Adrenal gland (tissue), 12 donors: Measurements from ENCODE around the gene IQCF5. TPM values are rescaled to one million over a fixed set of nuclear protein-coding genes. Genes with fewer than 3 reads are reported as not detected.

Experiments used
- DNase-seq, 7 donors: peaks; one replicate each; pipeline ENCODE4 v3.0.0-alpha.2; 2019 to 2020
- H3K27ac ChIP-seq, 5 donors: fragments of 200-600 bp; sonication (generic) in 4 of 5; 1 replicate in 3 of 5; 2 replicates in 2 of 5; pipeline versions ENCODE4 v1.5.1 to v1.8.0; 2016 to 2020; ENCODE audit warnings: mild to moderate bottlenecking in 1 of 5
- H3K27me3 ChIP-seq: fragments of 200-600 bp; 2 replicates; pipeline ENCODE4 v1.8.0; 2021
- H3K36me3 ChIP-seq, 2 donors: fragments of 200-600 bp; replicated peaks in 1 of 2; 1 replicate in 1 of 2; 2 replicates in 1 of 2; pipeline versions ENCODE4 v1.5.1 to v1.8.0; 2018 to 2022
- H3K4me1 ChIP-seq, 2 donors: fragments of 200-600 bp; replicated peaks in 1 of 2; 1 replicate in 1 of 2; 2 replicates in 1 of 2; pipeline versions ENCODE4 v1.5.1 to v1.8.0; 2018 to 2021
- H3K4me3 ChIP-seq, 4 donors: fragments of 200-600 bp; sonication (generic) in 3 of 4; one replicate each; pipeline ENCODE4 v1.5.1; 2016 to 2018
- H3K9me3 ChIP-seq, 3 donors: fragments of 200-600 bp; sonication (generic) in 1 of 3; replicated peaks in 1 of 3; 1 replicate in 2 of 3; 2 replicates in 1 of 3; pipeline versions ENCODE4 v1.5.1 to v1.8.0; 2016 to 2021
- CTCF ChIP-seq, 6 experiments: fragments of 450-650 bp in 4 of 6; fragments of 200-600 bp in 2 of 6; sonication (generic) in 1 of 6; IDR thresholded peaks; 1 replicate in 5 of 6; 2 replicates in 1 of 6; pipeline versions ENCODE4 v1.5.1 to v1.8.0; 2016 to 2021; ENCODE audit warnings: antibody characterized with exemption in 6 of 6, mild to moderate bottlenecking in 2 of 6, moderate library complexity in 1 of 6
- POLR2A ChIP-seq, 2 donors: fragments of 450-650 bp; IDR thresholded peaks; one replicate each; pipeline ENCODE4 v1.6.1; 2017; ENCODE audit warnings: antibody characterized with exemption in 2 of 2, mild to moderate bottlenecking in 2 of 2, moderate library complexity in 1 of 2
- WGBS, 4 donors: extraction: QIAGEN DNeasy Blood & Tissue Kit in 2 of 4; methylation state at CpG; one replicate each; pipeline versions ENCODE4 v1.1.5 to v1.1.7; 2013 to 2017; 5-methylcytosine and 5-hydroxymethylcytosine counted together
- intact Hi-C, 2 donors: fragments of 100-400 bp; cut with DNase I; formaldehyde crosslinking; loops; one replicate each; pipeline versions ENCODE4 v1.14.1 to v1.15.0; 2022 to 2023
- polyA plus RNA-seq, 3 donors: library from polyadenylated mRNA; stranded (reverse); fragments of 200-250 nt in 2 of 3; fragments of 350-450 nt in 1 of 3; fragmentation: Illumina TruSeq in 1 of 3; extraction: RNeasy Lipid Tissue Mini Kit (QIAGEN cat#74804) in 1 of 3; gene quantifications; one replicate each; pipeline ENCODE4 v1.2.3, GENCODE V29; 2013 to 2014
- total RNA-seq, 9 donors: library from RNA; depleted of rRNA in 4 of 9; stranded (reverse); fragments of >200 nt in 4 of 9; fragments of 120-200 nt in 1 of 9; fragmentation: NEBNext Ultra II Directional in 1 of 9; extraction: Animal tissue kit (Norgen Biotek cat#: 25700) in 1 of 9; gene quantifications; one replicate each; pipeline versions ENCODE4 v1.1.0 to v1.2.4, GENCODE V29; 2013 to 2023
- donor health status: healthy with polysubstance abuse.
- donor health status: Bipolar disorder and iron deficiency.
- donor health status: DM: yes; HTN: yes; CAD: no.
- donor health status: DM: no; HTN: no; CAD: no.
- donor health status: DM: no; HTN: no; CAD: no.
- donor health status: DM: yes; HTN: yes; CAD: no.

Gene IQCF5
- total and polyA plus RNA-seq, 12 donors: not detected

- WGBS, 4 donors: 49 to 60% (median 53%) methylated on average over 4 of the region's 4 CpGs
- Histone ChIP-seq H3K4me3 (no peak overlapping the region), H3K9me3 (no peaks in the 10 kb centered on the region), H3K4me1 (no peaks in the 10 kb centered on the region), H3K27me3 (no peaks in the 10 kb centered on the region), H3K36me3 (no peaks in the 10 kb centered on the region), H3K27ac (no peak overlapping the region)
- intact Hi-C loops: no loop called here
- DNase-seq: no peak
- TF ChIP-seq POLR2A (IDR thresholded peaks at IDR 0.05) (no peak), CTCF (IDR thresholded peaks at IDR 0.05) (no peak)
Observed at GRCh38 chr3:51874889-51875288, 512 bp downstream of the IQCF5 start.

- Histone ChIP-seq H3K27me3 (no peaks in the 10 kb centered on the region), H3K27ac (no peak overlapping the region), H3K4me3 (no peak overlapping the region), H3K4me1 (no peaks in the 10 kb centered on the region), H3K9me3 (no peaks in the 10 kb centered on the region), H3K36me3 (no peaks in the 10 kb centered on the region)
- WGBS, 4 donors: 67 to 86% (median 72%) methylated on average over 2 of the region's 2 CpGs
- intact Hi-C loops: no loop called here
- no peak for DNase-seq
- TF ChIP-seq CTCF (IDR thresholded peaks at IDR 0.05): no peak
- no peak for TF ChIP-seq POLR2A (IDR thresholded peaks at IDR 0.05)
Observed at GRCh38 chr3:51874411-51874810, 990 bp downstream of the IQCF5 start.

- 90 to 96% (median 93%) methylated on average over 7 to 10 of the region's 10 CpGs for WGBS, 4 donors
- H3K36me3 ChIP-seq: no peaks in the 10 kb centered on the region
- no peaks in the 10 kb centered on the region for H3K4me1 ChIP-seq
- no peak for TF ChIP-seq POLR2A (IDR thresholded peaks at IDR 0.05)
- no peak for TF ChIP-seq CTCF (IDR thresholded peaks at IDR 0.05)
- no peak for DNase-seq
- intact Hi-C loops: no loop called here
- H3K4me3 ChIP-seq: no peak overlapping the region
- no peak overlapping the region for H3K27ac ChIP-seq
- H3K9me3 ChIP-seq: no peaks in the 10 kb centered on the region
- no peaks in the 10 kb centered on the region for H3K27me3 ChIP-seq
Observed at GRCh38 chr3:51873876-51874275, 1.5 kb downstream of the IQCF5 start.

- H3K9me3 ChIP-seq: no peaks in the 10 kb centered on the region
- intact Hi-C loops: no loop called here
- H3K4me3 ChIP-seq: no peak overlapping the region
- H3K27me3 ChIP-seq: no peaks in the 10 kb centered on the region
- WGBS, 4 donors: 36 to 73% (median 52%) methylated on average over 1 of the region's 1 CpG
- no peak for DNase-seq
- no peak overlapping the region for H3K27ac ChIP-seq
- H3K36me3 ChIP-seq: no peaks in the 10 kb centered on the region
- TF ChIP-seq POLR2A (IDR thresholded peaks at IDR 0.05) (no peak), CTCF (IDR thresholded peaks at IDR 0.05) (no peak)
- H3K4me1 ChIP-seq: no peaks in the 10 kb centered on the region
Observed at GRCh38 chr3:51873253-51873766, 2.1 kb downstream of the IQCF5 start.
